H1 (cell line): ENCODE data around the gene CCL23. TPM values are rescaled to one million over a fixed set of nuclear protein-coding genes. Genes with fewer than 3 reads are reported as not detected.

Source experiments
- CBX5 ChIP-seq: fragments of 300-800, 300-1000 bp; sonication (generic); IDR thresholded peaks from 2 replicates; pipeline ENCODE4 v1.7.1; 2016; ENCODE audit warnings: antibody characterized with exemption, low read length, low read depth
- GABPA ChIP-seq: IDR thresholded peaks from 2 replicates; pipeline ENCODE4 v1.6.1; 2011; ENCODE audit warnings: mild to moderate bottlenecking, low read length, moderate library complexity, borderline replicate concordance; ENCODE audit not compliant: insufficient read depth
- RNF2 ChIP-seq: fragments of 200-900, 300-1000 bp; sonication (generic); IDR thresholded peaks from 2 replicates; pipeline ENCODE4 v1.7.1; 2016; ENCODE audit warnings: borderline replicate concordance, low read depth, mild to moderate bottlenecking, antibody characterized with exemption, low read length; ENCODE audit not compliant: poor library complexity, severe bottlenecking; ENCODE audit errors: missing control alignments
- TAF7 ChIP-seq: optimal IDR thresholded peaks from 2 replicates; pipeline ENCODE3; 2011; ENCODE audit warnings: low read depth, mild to moderate bottlenecking, inconsistent platforms, low read length, moderate library complexity, borderline replicate concordance
- TEAD4 ChIP-seq: IDR thresholded peaks from 2 replicates; pipeline ENCODE4 v1.6.1; 2012; ENCODE audit warnings: low read depth, low read length, inconsistent platforms, mixed read lengths
- polyA plus RNA-seq, 7 experiments: library from polyadenylated mRNA; depleted of rRNA in 3 of 7; stranded (reverse) in 5 of 7; unstranded in 2 of 7; fragments of >200 nt in 5 of 7; fragments of 200-250 nt in 2 of 7; gene quantifications; 1 replicate in 5 of 7; 2 replicates in 1 of 7; 4 replicates in 1 of 7; pipeline versions ENCODE4 v1.2.1 to v1.2.3, GENCODE V29; 2011 to 2013; ENCODE audit warnings: missing spikeins in 2 of 7, mixed read lengths in 2 of 7
- total RNA-seq: library from RNA; stranded (reverse); fragmentation: NEBNext Ultra II Directional; extraction: Animal tissue kit (Norgen Biotek cat#: 25700); gene quantifications from 2 replicates; pipeline ENCODE4 v1.2.1, GENCODE V29; 2021

The CCL23 gene
- total and polyA plus RNA-seq, 2 of the 8 experiments (the other 6 are each of a cell fraction or from before 2014, with no cell fraction given) = not detected

DNA sequence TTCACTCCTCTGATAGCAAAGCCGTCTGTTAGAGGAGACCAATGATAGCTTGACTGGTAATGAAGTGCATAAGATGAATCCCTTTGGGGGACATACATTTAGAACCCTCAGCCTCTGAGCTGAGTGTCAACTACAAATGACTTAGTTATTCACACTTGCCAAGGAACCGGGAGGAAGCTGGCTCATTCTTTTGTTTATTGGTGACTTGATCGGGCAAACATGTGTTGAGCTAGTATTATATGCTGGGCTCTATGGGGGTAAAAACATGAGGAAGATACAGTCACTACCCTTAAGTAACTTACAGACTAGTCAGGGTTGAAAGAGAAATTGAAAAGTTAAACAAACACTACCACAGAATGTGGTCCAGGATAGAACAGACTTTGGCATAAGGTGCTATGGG, 39.4 kb downstream of the CCL23 start (continued):
- TF ChIP-seq RNF2 (no peak), GABPA (no peak), TAF7 (no peak), TEAD4 (no peak), CBX5 (no peak)
- TF ChIP-seq, all 59 proteins: peak for 0
